Panc1 (cell line): ENCODE measurements around the gene NR4A3. TPM values are rescaled to one million over a fixed set of nuclear protein-coding genes. Genes with fewer than 3 reads are reported as not detected.

Source experiments
- ATAC-seq: fragments of 200-7000 bp; cut with Tn5 transposase; 2 replicates; pipeline ENCODE4 v1.9.1; 2020; ENCODE audit warnings: mild to moderate bottlenecking, moderate library complexity
- BruUV-seq: library from RNA; stranded (reverse); fragments of 400-500 nt; replicated peaks from 2 replicates; lab custom pipeline; 2021; lab: Mats Ljungman, UMichigan
- CTCF ChIA-PET: fragments of 300-600 bp; sonication (Branson Sonifier 250); formaldehyde crosslinking; loops from one replicate; lab custom pipeline; 2022; ENCODE audit warnings: antibody characterized with exemption; lab: Charles Lee
- POLR2A ChIA-PET: fragments of 300-600 bp; sonication (Branson Sonifier 250); formaldehyde crosslinking; loops from one replicate; lab custom pipeline; 2022; ENCODE audit warnings: antibody characterized with exemption; lab: Charles Lee
- DNase-seq: peaks from one replicate; pipeline ENCODE4 v3.0.0-alpha.2; 2010; ENCODE audit warnings: low read depth, low spot score
- H3K27ac ChIP-seq: 2 replicates; pipeline ENCODE4 v1.5.1; 2011; ENCODE audit warnings: mild to moderate bottlenecking, low read length, inconsistent platforms
- H3K27me3 ChIP-seq: fragments of 200-500 bp; sonication (Bioruptor generic); 2 replicates; pipeline ENCODE4 v1.6.0; 2014; ENCODE audit warnings: low read length, inconsistent platforms; ENCODE audit not compliant: control insufficient read depth, insufficient read depth
- H3K36me3 ChIP-seq: fragments of 200-500 bp; sonication (Bioruptor generic); 2 replicates; pipeline ENCODE4 v1.5.1; 2014; ENCODE audit warnings: inconsistent platforms, mild to moderate bottlenecking, low read length, moderate library complexity; ENCODE audit not compliant: control insufficient read depth, insufficient read depth
- H3K4me1 ChIP-seq: 2 replicates; pipeline ENCODE4 v1.5.1; 2011; ENCODE audit warnings: inconsistent platforms, mild to moderate bottlenecking, low read length, moderate library complexity; ENCODE audit not compliant: control insufficient read depth, insufficient read depth
- H3K4me3 ChIP-seq, 2 experiments: 2 replicates each; pipeline ENCODE4 v1.5.1; 2011 to 2012; ENCODE audit warnings: low read depth in 2 of 2, low read length in 2 of 2, mild to moderate bottlenecking in 2 of 2, inconsistent platforms in 1 of 2, moderate library complexity in 1 of 2
- H3K9me3 ChIP-seq: fragments of 200-500 bp; sonication (Bioruptor generic); 2 replicates; pipeline ENCODE4 v1.5.1; 2014; ENCODE audit warnings: low read depth, mild to moderate bottlenecking, inconsistent platforms, low read length, moderate library complexity; ENCODE audit not compliant: control insufficient read depth, insufficient read depth
- CTCF ChIP-seq: fragments of 450-650 bp; IDR thresholded peaks from 2 replicates; pipeline ENCODE4 v1.5.1; 2017; ENCODE audit warnings: mild to moderate bottlenecking
- POLR2AphosphoS5 ChIP-seq: IDR thresholded peaks from 2 replicates; pipeline ENCODE4 v1.6.1; 2012; ENCODE audit warnings: mild to moderate bottlenecking, low read depth, low read length, moderate library complexity
- REST ChIP-seq, 2 experiments: IDR thresholded peaks; 2 replicates each; pipeline ENCODE4 v1.6.1; 2011 to 2012; ENCODE audit warnings: low read depth in 2 of 2, control low read depth in 1 of 2, low read length in 1 of 2, mild to moderate bottlenecking in 1 of 2, moderate library complexity in 1 of 2; ENCODE audit not compliant: insufficient read depth in 1 of 2
- SIN3A ChIP-seq: IDR thresholded peaks from 2 replicates; pipeline ENCODE4 v1.6.1; 2012; ENCODE audit warnings: low read depth, mild to moderate bottlenecking, low read length, moderate library complexity, borderline replicate concordance; ENCODE audit not compliant: insufficient read depth
- TCF7L2 ChIP-seq: IDR thresholded peaks from 2 replicates; pipeline ENCODE4 v1.6.1; 2011; ENCODE audit warnings: mild to moderate bottlenecking, low read depth, low read length, inconsistent platforms
- in situ Hi-C: cut with HindIII; loops from 2 replicates; pipeline ENCODE4 v1.10.0; 2016; ENCODE audit warnings: low sequenced_read_pairs, low pct_unique_long_range_greater_than_20kb
- intact Hi-C: fragments of 100-400 bp; cut with micrococcal nuclease; formaldehyde crosslinking; loops from one replicate; pipeline ENCODE4 v1.10.0; 2022; ENCODE audit not compliant: unreplicated experiment
- total RNA-seq: library from RNA; stranded (reverse); gene quantifications from one replicate; pipeline ENCODE4 v1.2.1, GENCODE V29; 2021; ENCODE audit not compliant: unreplicated experiment

The NR4A3 gene
- total RNA-seq, 1 experiment from 2014 or later, result 0.13 TPM

GRCh38 chr9:99825172-99826046 lies 3.7 kb downstream of the NR4A3 start:
- ChIA-PET POLR2A (interaction anchor here (0.6 to 0.7 kb wide), 2 partner anchors 652 to 730 kb away, joined by 4 to 7 read pairs; no protein-coding TSS in a partner anchor), CTCF (no interaction called here)
- BruUV-seq, result no TSS peak
- TF ChIP-seq REST (IDR thresholded peaks at IDR 0.05; ENCODE audit: insufficient read depth in 1 of 2, low read depth in 2 of 2, low read length in 1 of 2), result no peak
- TF ChIP-seq CTCF, result no peak
- no peak for TF ChIP-seq SIN3A
- TF ChIP-seq TCF7L2, result no peak
- no peak for TF ChIP-seq POLR2AphosphoS5
- Histone ChIP-seq H3K36me3 (no peaks in the 10 kb centered on the region), H3K9me3 (no peaks in the 10 kb centered on the region), H3K4me1 (no peaks in the 10 kb centered on the region), H3K27me3 (no peaks in the 10 kb centered on the region), H3K27ac (no peak overlapping the region), H3K4me3 (no peak overlapping the region)
- intact Hi-C loops (no loop called here), in situ Hi-C loops (no loop called here)
- ATAC-seq (no peak), DNase-seq (no peak)

GRCh38 chr9:99826579-99826978 lies 4.9 kb downstream of the NR4A3 start:
- H3K4me3 ChIP-seq, result no peak overlapping the region
- ChIA-PET CTCF (no interaction called here), POLR2A (no interaction called here)
- no peaks in the 10 kb centered on the region for H3K27me3 ChIP-seq
- ATAC-seq, result no peak
- TF ChIP-seq REST (IDR thresholded peaks at IDR 0.05; ENCODE audit: insufficient read depth in 1 of 2, low read depth in 2 of 2, low read length in 1 of 2) (no peak), CTCF (no peak), SIN3A (no peak), TCF7L2 (no peak)
- intact Hi-C loops, result no loop called here
- no peak for DNase-seq
- H3K4me1 ChIP-seq, result no peaks in the 10 kb centered on the region
- H3K27ac ChIP-seq, result no peak overlapping the region
- H3K9me3 ChIP-seq, result no peaks in the 10 kb centered on the region
- in situ Hi-C loops, result no loop called here
- no TSS peak for BruUV-seq
- no peaks in the 10 kb centered on the region for H3K36me3 ChIP-seq
